ENCODE measurements around the gene ZNF346. TPM values are rescaled to one million over a fixed set of nuclear protein-coding genes. Genes with fewer than 3 reads are reported as not detected.

The ZNF346 gene
- total RNA-seq, 2 experiments from 2014 or later = 36.6 to 42.4 TPM

- H3K36me3 ChIP-seq (ENCODE audit: insufficient read depth, low read length) = no peaks in the 10 kb centered on the region
- peaks cover 8% of the 10 kb centered on the region for H3K4me1 ChIP-seq (ENCODE audit: insufficient read depth, low read length, poor library complexity, severe bottlenecking)
- TF ChIP-seq CTCF (conservative IDR thresholded peaks at IDR 0.05; ENCODE audit: low read length) = no peak
- no peak for TF ChIP-seq EZH2phosphoT487 (IDR thresholded peaks at IDR 0.05; ENCODE audit: borderline replicate concordance, low read depth, low read length)
- no peaks in the 10 kb centered on the region for H3K9me3 ChIP-seq (ENCODE audit: low read length)
- BruUV-seq (replicated peaks) = no TSS peak
- no peak overlapping the region for H3K4me2 ChIP-seq (ENCODE audit: low read length)
- H4K20me1 ChIP-seq (ENCODE audit: insufficient read depth, low read length) = no peaks in the 10 kb centered on the region
- H2AFZ ChIP-seq (ENCODE audit: low read length) = no peak overlapping the region
- intact Hi-C loops (cut with micrococcal nuclease; ENCODE audit: unreplicated experiment) = no loop called here
- no peaks in the 10 kb centered on the region for H3K79me2 ChIP-seq (ENCODE audit: insufficient read depth, low read depth, low read length)
- no peak overlapping the region for H3K27ac ChIP-seq (ENCODE audit: low read depth, low read length, poor library complexity, severe bottlenecking)
- DNase-seq (ENCODE audit: low spot score) = no peak
- ChIA-PET CTCF (ENCODE audit: unreplicated experiment) (no interaction called here), POLR2A (no interaction called here)
- no peaks in the 10 kb centered on the region for H3K9me2 ChIP-seq (ENCODE audit: insufficient read depth, low read length)
- H3K4me3 ChIP-seq (ENCODE audit: low read depth, low read length, poor library complexity, severe bottlenecking) = no peak overlapping the region
Observed at GRCh38 chr5:177107159-177107558, 84.7 kb downstream of the ZNF346 start.

- ChIA-PET POLR2A (interaction anchor here (1.2 kb wide), 1 partner anchor 20 kb away, joined by 3 read pairs; no protein-coding TSS in a partner anchor), CTCF (ENCODE audit: unreplicated experiment) (interaction anchor here (0.6 kb wide), 1 partner anchor 348 kb away, joined by 3 read pairs; no protein-coding TSS in a partner anchor)
- Histone ChIP-seq H3K9me2 (ENCODE audit: insufficient read depth, low read length) (no peaks in the 10 kb centered on the region), H3K4me1 (ENCODE audit: insufficient read depth, low read length, poor library complexity, severe bottlenecking) (peaks cover 24% of the 10 kb centered on the region), H3K4me2 (ENCODE audit: low read length) (no peak overlapping the region), H3K79me2 (ENCODE audit: insufficient read depth, low read depth, low read length) (no peaks in the 10 kb centered on the region), H3K27ac (ENCODE audit: low read depth, low read length, poor library complexity, severe bottlenecking) (no peak overlapping the region), H3K4me3 (ENCODE audit: low read depth, low read length, poor library complexity, severe bottlenecking) (no peak overlapping the region), H2AFZ (ENCODE audit: low read length) (no peak overlapping the region), H3K36me3 (ENCODE audit: insufficient read depth, low read length) (no peaks in the 10 kb centered on the region), H3K9me3 (ENCODE audit: low read length) (no peaks in the 10 kb centered on the region), H4K20me1 (ENCODE audit: insufficient read depth, low read length) (no peaks in the 10 kb centered on the region)
- intact Hi-C loops (cut with micrococcal nuclease; ENCODE audit: unreplicated experiment) = loop anchor here (5.0 kb wide), 4 partner anchors 137 to 347 kb away; no protein-coding TSS in a partner anchor
- no peak for TF ChIP-seq CTCF (conservative IDR thresholded peaks at IDR 0.05; ENCODE audit: low read length)
- TF ChIP-seq EZH2phosphoT487 (IDR thresholded peaks at IDR 0.05; ENCODE audit: borderline replicate concordance, low read depth, low read length) = no peak
- DNase-seq (ENCODE audit: low spot score) = no peak
- BruUV-seq (replicated peaks) = no TSS peak
Observed at GRCh38 chr5:177109810-177110209, 87.3 kb downstream of the ZNF346 start.

- ChIA-PET CTCF (ENCODE audit: unreplicated experiment) (interaction anchor here (0.6 to 2.3 kb wide), 8 partner anchors 17 to 451 kb away, joined by 3 to 13 read pairs (median 4); no protein-coding TSS in a partner anchor), POLR2A (interaction anchor here (0.6 to 0.9 kb wide), 4 partner anchors 9 to 451 kb away, joined by 3 to 5 read pairs (median 4); no protein-coding TSS in a partner anchor)
- BruUV-seq (replicated peaks) = no TSS peak
- intact Hi-C loops (cut with micrococcal nuclease; ENCODE audit: unreplicated experiment) = loop anchor here (1.0 to 5.0 kb wide), 6 partner anchors 41 to 452 kb away; no protein-coding TSS in a partner anchor
- no peaks in the 10 kb centered on the region for H3K9me3 ChIP-seq (ENCODE audit: low read length)
- H3K27ac ChIP-seq (ENCODE audit: low read depth, low read length, poor library complexity, severe bottlenecking) = no peak overlapping the region
- TF ChIP-seq CTCF (conservative IDR thresholded peaks at IDR 0.05; ENCODE audit: low read length) (peak; percentile 99), EZH2phosphoT487 (IDR thresholded peaks at IDR 0.05; ENCODE audit: borderline replicate concordance, low read depth, low read length) (no peak)
- H3K4me1 ChIP-seq (ENCODE audit: insufficient read depth, low read length, poor library complexity, severe bottlenecking) = peaks cover 36% of the 10 kb centered on the region
- no peaks in the 10 kb centered on the region for H3K79me2 ChIP-seq (ENCODE audit: insufficient read depth, low read depth, low read length)
- H3K9me2 ChIP-seq (ENCODE audit: insufficient read depth, low read length) = no peaks in the 10 kb centered on the region
- peak; percentile 78 for DNase-seq (ENCODE audit: low spot score)
- peak overlapping the region; percentile 86 for H2AFZ ChIP-seq (ENCODE audit: low read length)
- no peaks in the 10 kb centered on the region for H4K20me1 ChIP-seq (ENCODE audit: insufficient read depth, low read length)
- peak overlapping the region; percentile 49 for H3K4me2 ChIP-seq (ENCODE audit: low read length)
- H3K36me3 ChIP-seq (ENCODE audit: insufficient read depth, low read length) = no peaks in the 10 kb centered on the region
- peak overlapping the region; percentile 30 for H3K4me3 ChIP-seq (ENCODE audit: low read depth, low read length, poor library complexity, severe bottlenecking)
Observed at GRCh38 chr5:177111720-177112394, 89.4 kb downstream of the ZNF346 start.
